Measurements from ENCODE around the gene SLC35B2.

DNA sequence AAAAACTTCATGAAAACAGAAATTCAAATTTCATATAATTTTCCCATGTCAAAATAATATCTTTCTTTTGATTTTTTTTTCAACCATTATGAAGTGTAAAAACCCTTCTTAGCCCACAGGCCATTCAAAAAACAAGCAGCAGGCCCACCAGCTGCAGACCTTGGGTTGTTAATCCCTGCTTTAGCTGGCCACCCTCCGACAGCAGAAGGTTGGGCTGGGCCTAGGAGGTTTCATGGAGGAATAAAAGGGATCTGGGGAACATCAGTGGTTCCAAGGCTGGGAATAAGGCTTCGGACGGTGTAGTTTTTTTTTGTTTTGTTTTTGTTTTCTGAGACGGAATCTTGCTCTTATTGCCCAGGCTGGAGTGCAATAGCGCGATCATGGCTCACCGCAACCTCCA lies 14.0 kb downstream of the SLC35B2 start:
- TF ChIP-seq EZH2 (IDR thresholded peaks at IDR 0.05; ENCODE audit: insufficient read depth, poor library complexity, severe bottlenecking) (no peak), EZH2phosphoT487 (IDR thresholded peaks at IDR 0.05; ENCODE audit: insufficient read depth, low read depth) (no peak)
